Ureter (tissue), 1 donor: ENCODE results near the gene EEFSEC. TPM values are rescaled to one million over a fixed set of nuclear protein-coding genes. Genes with fewer than 3 reads are reported as not detected.

Experiments
- DNase-seq: peaks from one replicate; pipeline ENCODE4 v3.0.0-alpha.2; 2020; ENCODE audit warnings: low spot score
- total RNA-seq: library from RNA; stranded (reverse); gene quantifications from one replicate; pipeline ENCODE4 v1.2.4, GENCODE V29; 2023
- donor health status: DM: yes; HTN: yes; CAD: no.

EEFSEC gene
- total RNA-seq: 20.0 TPM

- DNase-seq: peak; percentile 83
Observed at GRCh38 chr3:128153156-128154041, at the start of gene EEFSEC. Gene EEFSEC, plus strand, starts transcription at chr3:128153481. Its CDS starts 27 bp downstream, at chr3:128153508.

GRCh38 chr3:128107834-128108233 lies 45.4 kb upstream of the EEFSEC start:
- DNase-seq: no peak

GRCh38 chr3:128111147-128111546 lies 42.1 kb upstream of the EEFSEC start:
- no peak for DNase-seq

- DNase-seq: no peak
Observed at GRCh38 chr3:128112357-128112968, 40.8 kb upstream of the EEFSEC start.

GRCh38 chr3:128113817-128114794 lies 39.2 kb upstream of the EEFSEC start:
- no peak for DNase-seq

- no peak for DNase-seq
Observed at GRCh38 chr3:128122013-128122412, 31.3 kb upstream of the EEFSEC start.

GRCh38 chr3:128123156-128123537 lies 30.1 kb upstream of the EEFSEC start:
- DNase-seq: no peak

GRCh38 chr3:128123538-128124368 lies 29.5 kb upstream of the EEFSEC start, which contains the start of gene RUVBL1:
Gene RUVBL1, minus strand, starts transcription at chr3:128123812. Its CDS starts 88 bp downstream, at chr3:128123724.
- peak; percentile 98 for DNase-seq

- DNase-seq: no peak
Observed at GRCh38 chr3:128127236-128127635, 26.0 kb upstream of the EEFSEC start.

GRCh38 chr3:128128251-128128650 lies 25.0 kb upstream of the EEFSEC start:
- DNase-seq: no peak

- DNase-seq: no peak
Observed at GRCh38 chr3:128131897-128132646, 21.2 kb upstream of the EEFSEC start.

GRCh38 chr3:128133273-128133883 lies 19.9 kb upstream of the EEFSEC start:
- no peak for DNase-seq

GRCh38 chr3:128143496-128143895 lies 9.8 kb upstream of the EEFSEC start:
- DNase-seq: no peak

- DNase-seq: no peak
Observed at GRCh38 chr3:128144512-128145187, 8.6 kb upstream of the EEFSEC start.

GRCh38 chr3:128145279-128145678 lies 8.0 kb upstream of the EEFSEC start:
- DNase-seq: no peak

- no peak for DNase-seq
Observed at GRCh38 chr3:128146201-128146600, 7.1 kb upstream of the EEFSEC start.

GRCh38 chr3:128149650-128150049 lies 3.6 kb upstream of the EEFSEC start:
- DNase-seq: no peak

GRCh38 chr3:128151758-128152274 lies 1.5 kb upstream of the EEFSEC start:
- DNase-seq: no peak
